ENCODE results near the gene SMURF2. TPM values are rescaled to one million over a fixed set of nuclear protein-coding genes. Genes with fewer than 3 reads are reported as not detected.

The SMURF2 gene
- total RNA-seq, 4 donors from 2014 or later: 30.5 to 52.7 (median 44.1) TPM

- Histone ChIP-seq H3K36me3 (peaks cover 0 to 5% (median 0%) of the 10 kb centered on the region in 4 donors), H3K9me3 (no peaks in the 10 kb centered on the region), H3K27ac (replicated peaks in 1 of 4) (no peak overlapping the region), H3K27me3 (no peaks in the 10 kb centered on the region), H3K4me3 (no peak overlapping the region), H3K4me1 (peaks cover 10 to 54% (median 52%) of the 10 kb centered on the region in 4 donors)
- DNase-seq (ENCODE audit: extremely low spot score): no peak
- intact Hi-C loops (cut with DNase I): no loop called here
- no peak for TF ChIP-seq POLR2AphosphoS5 (IDR thresholded peaks at IDR 0.05)
- TF ChIP-seq, protein P1, sequence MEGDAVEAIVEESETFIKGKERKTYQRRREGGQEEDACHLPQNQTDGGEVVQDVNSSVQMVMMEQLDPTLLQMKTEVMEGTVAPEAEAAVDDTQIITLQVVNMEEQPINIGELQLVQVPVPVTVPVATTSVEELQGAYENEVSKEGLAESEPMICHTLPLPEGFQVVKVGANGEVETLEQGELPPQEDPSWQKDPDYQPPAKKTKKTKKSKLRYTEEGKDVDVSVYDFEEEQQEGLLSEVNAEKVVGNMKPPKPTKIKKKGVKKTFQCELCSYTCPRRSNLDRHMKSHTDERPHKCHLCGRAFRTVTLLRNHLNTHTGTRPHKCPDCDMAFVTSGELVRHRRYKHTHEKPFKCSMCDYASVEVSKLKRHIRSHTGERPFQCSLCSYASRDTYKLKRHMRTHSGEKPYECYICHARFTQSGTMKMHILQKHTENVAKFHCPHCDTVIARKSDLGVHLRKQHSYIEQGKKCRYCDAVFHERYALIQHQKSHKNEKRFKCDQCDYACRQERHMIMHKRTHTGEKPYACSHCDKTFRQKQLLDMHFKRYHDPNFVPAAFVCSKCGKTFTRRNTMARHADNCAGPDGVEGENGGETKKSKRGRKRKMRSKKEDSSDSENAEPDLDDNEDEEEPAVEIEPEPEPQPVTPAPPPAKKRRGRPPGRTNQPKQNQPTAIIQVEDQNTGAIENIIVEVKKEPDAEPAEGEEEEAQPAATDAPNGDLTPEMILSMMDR (IDR thresholded peaks at IDR 0.05): no peak
- no peak for TF ChIP-seq POLR2A (IDR thresholded peaks at IDR 0.05; ENCODE audit: low read depth)
- TF ChIP-seq EP300 (IDR thresholded peaks at IDR 0.05): no peak
- WGBS: 100% methylated on average over 1 of the region's 1 CpG
Measured at GRCh38 chr17:64634218-64634617, 27.9 kb downstream of the SMURF2 start.

GRCh38 chr17:64632606-64633005, 29.5 kb downstream of the SMURF2 start:
- no peaks in the 10 kb centered on the region for H3K27me3 ChIP-seq
- H3K36me3 ChIP-seq: no peaks in the 10 kb centered on the region
- H3K4me1 ChIP-seq: peaks cover 13 to 65% (median 52%) of the 10 kb centered on the region in 4 donors
- no peak overlapping the region for H3K4me3 ChIP-seq
- H3K27ac ChIP-seq (replicated peaks in 1 of 4): no peak overlapping the region
- no peaks in the 10 kb centered on the region for H3K9me3 ChIP-seq
- intact Hi-C loops (cut with DNase I): no loop called here
- no peak for DNase-seq (ENCODE audit: extremely low spot score)
- WGBS: 59% methylated on average over 2 of the region's 2 CpGs
- TF ChIP-seq POLR2AphosphoS5 (IDR thresholded peaks at IDR 0.05) (no peak), EP300 (IDR thresholded peaks at IDR 0.05) (no peak), POLR2A (IDR thresholded peaks at IDR 0.05; ENCODE audit: low read depth) (no peak)
- TF ChIP-seq, protein P1 (IDR thresholded peaks at IDR 0.05): no peak

DNA sequence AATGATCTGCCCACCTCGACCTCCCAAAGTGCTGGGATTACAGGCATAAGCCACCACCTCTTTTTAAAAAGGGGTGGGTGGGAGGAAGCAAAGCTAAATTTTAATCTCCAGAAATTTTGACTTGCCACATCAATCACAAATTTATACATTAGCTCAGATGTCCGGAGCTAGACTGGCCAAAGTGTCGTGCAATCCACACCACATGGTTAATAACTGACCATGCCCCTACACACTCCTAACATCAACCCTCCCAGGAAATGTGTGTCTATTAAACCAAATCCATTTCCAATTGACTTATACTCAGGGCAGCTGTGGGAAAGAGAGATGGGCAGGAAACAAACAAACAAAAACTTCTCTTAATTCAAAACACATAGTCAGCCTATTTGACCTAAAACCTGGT, 29.9 kb downstream of the SMURF2 start:
- Histone ChIP-seq H3K4me1 (peaks cover 17 to 69% (median 56%) of the 10 kb centered on the region in 4 donors), H3K27me3 (no peaks in the 10 kb centered on the region), H3K4me3 (no peak overlapping the region), H3K27ac (replicated peaks in 1 of 4) (no peak overlapping the region), H3K9me3 (no peaks in the 10 kb centered on the region), H3K36me3 (no peaks in the 10 kb centered on the region)
- no peak for DNase-seq (ENCODE audit: extremely low spot score)
- intact Hi-C loops (cut with DNase I): no loop called here
- TF ChIP-seq EP300 (IDR thresholded peaks at IDR 0.05) (no peak), POLR2A (IDR thresholded peaks at IDR 0.05; ENCODE audit: low read depth) (no peak), POLR2AphosphoS5 (IDR thresholded peaks at IDR 0.05) (no peak)
- TF ChIP-seq, protein P1 (IDR thresholded peaks at IDR 0.05): no peak
- WGBS: 60% methylated on average over 3 of the region's 3 CpGs

- 94% methylated on average over 6 of the region's 6 CpGs for WGBS
- Histone ChIP-seq H3K27me3 (no peaks in the 10 kb centered on the region), H3K27ac (replicated peaks in 1 of 4) (no peak overlapping the region), H3K4me1 (peaks cover 25 to 68% (median 58%) of the 10 kb centered on the region in 4 donors), H3K36me3 (no peaks in the 10 kb centered on the region), H3K4me3 (no peak overlapping the region), H3K9me3 (no peaks in the 10 kb centered on the region)
- TF ChIP-seq, protein P1 (IDR thresholded peaks at IDR 0.05): no peak
- TF ChIP-seq POLR2A (IDR thresholded peaks at IDR 0.05; ENCODE audit: low read depth) (no peak), EP300 (IDR thresholded peaks at IDR 0.05) (no peak), POLR2AphosphoS5 (IDR thresholded peaks at IDR 0.05) (no peak)
- intact Hi-C loops (cut with DNase I): no loop called here
- no peak for DNase-seq (ENCODE audit: extremely low spot score)
Measured at GRCh38 chr17:64630309-64631223, 31.5 kb downstream of the SMURF2 start.

Measured in esophagus muscularis mucosa (tissue), 4 donors.